ENCODE measurements around the gene MBNL2. TPM values are rescaled to one million over a fixed set of nuclear protein-coding genes. Genes with fewer than 3 reads are reported as not detected.

Gene MBNL2
- total RNA-seq, 2 experiments from 2014 or later: 23.4 to 24.6 TPM

GRCh38 chr13:97245011-97245410 is 22.9 kb downstream of the MBNL2 start:
- Mint-ChIP-seq H3K9me3 (no peaks in the 10 kb centered on the region), H3K27me3 (no peaks in the 10 kb centered on the region), H3K27ac (no peak overlapping the region), H3K4me3 (no peak overlapping the region), H3K36me3 (no peaks in the 10 kb centered on the region), H3K4me1 (ENCODE audit: low read depth) (peaks cover 27% of the 10 kb centered on the region)
- ChIA-PET POLR2A (no interaction called here), CTCF (no interaction called here)
- intact Hi-C loops (cut with micrococcal nuclease): no loop called here
- no peak for DNase-seq

- H3K27ac Mint-ChIP-seq: no peak overlapping the region
- DNase-seq: no peak
Measured at GRCh38 chr13:97246596-97247158, 24.5 kb downstream of the MBNL2 start.

GRCh38 chr13:97248243-97248642 is 26.1 kb downstream of the MBNL2 start:
- no peaks in the 10 kb centered on the region for H3K36me3 Mint-ChIP-seq
- no peak overlapping the region for H3K4me3 Mint-ChIP-seq
- no peaks in the 10 kb centered on the region for H3K27me3 Mint-ChIP-seq
- no peak overlapping the region for H3K27ac Mint-ChIP-seq
- CTCF ChIA-PET: interaction anchor here (1.2 kb wide), 1 partner anchor 138 kb away, joined by 4 read pairs; no protein-coding TSS in a partner anchor
- POLR2A ChIA-PET: no interaction called here
- peaks cover 23% of the 10 kb centered on the region for H3K4me1 Mint-ChIP-seq (ENCODE audit: low read depth)
- DNase-seq: no peak
- intact Hi-C loops (cut with micrococcal nuclease): no loop called here
- H3K9me3 Mint-ChIP-seq: no peaks in the 10 kb centered on the region

More at GRCh38 chr13:97246596-97247158, 24.5 kb downstream of the MBNL2 start:
- intact Hi-C loops (cut with micrococcal nuclease): no loop called here
- Mint-ChIP-seq H3K27me3 (no peaks in the 10 kb centered on the region), H3K4me3 (no peak overlapping the region), H3K36me3 (no peaks in the 10 kb centered on the region), H3K9me3 (no peaks in the 10 kb centered on the region), H3K4me1 (ENCODE audit: low read depth) (peaks cover 28% of the 10 kb centered on the region)
- ChIA-PET POLR2A (no interaction called here), CTCF (interaction anchor here (1.2 kb wide), 1 partner anchor 137 kb away, joined by 4 read pairs; no protein-coding TSS in a partner anchor)

- Mint-ChIP-seq H3K4me3 (no peak overlapping the region), H3K4me1 (ENCODE audit: low read depth) (peaks cover 16% of the 10 kb centered on the region), H3K36me3 (no peaks in the 10 kb centered on the region), H3K27me3 (no peaks in the 10 kb centered on the region), H3K9me3 (no peaks in the 10 kb centered on the region), H3K27ac (no peak overlapping the region)
- CTCF ChIA-PET: no interaction called here
- POLR2A ChIA-PET: interaction anchor here (1.2 kb wide), 1 partner anchor 27 kb away, joined by 5 read pairs; the partner anchor contains the start of gene MBNL2
- DNase-seq: no peak
- intact Hi-C loops (cut with micrococcal nuclease): no loop called here
Measured at GRCh38 chr13:97249093-97249795, 27.1 kb downstream of the MBNL2 start.

- Mint-ChIP-seq H3K27me3 (no peaks in the 10 kb centered on the region), H3K4me1 (ENCODE audit: low read depth) (peaks cover 21% of the 10 kb centered on the region), H3K27ac (no peak overlapping the region), H3K9me3 (no peaks in the 10 kb centered on the region), H3K36me3 (no peaks in the 10 kb centered on the region), H3K4me3 (no peak overlapping the region)
- DNase-seq: no peak
- POLR2A ChIA-PET: interaction anchor here (0.8 to 1.2 kb wide), 2 partner anchors 25 to 28 kb away, joined by 5 to 6 read pairs; partner anchors contain the start of gene MBNL2
- CTCF ChIA-PET: interaction anchor here (0.7 to 1.0 kb wide), 2 partner anchors 11 to 140 kb away, joined by 4 read pairs; no protein-coding TSS in a partner anchor
- intact Hi-C loops (cut with micrococcal nuclease): loop anchor here (10.0 kb wide), 1 partner anchor 185 kb away; the partner anchor contains the start of gene RAP2A
Measured at GRCh38 chr13:97249796-97250495, 27.8 kb downstream of the MBNL2 start.

- no peak for DNase-seq
- no peak overlapping the region for H3K27ac Mint-ChIP-seq
- no peaks in the 10 kb centered on the region for H3K27me3 Mint-ChIP-seq
- ChIA-PET CTCF (interaction anchor here (0.7 to 1.0 kb wide), 2 partner anchors 11 to 141 kb away, joined by 4 read pairs; no protein-coding TSS in a partner anchor), POLR2A (interaction anchor here (0.8 to 1.2 kb wide), 2 partner anchors 26 to 28 kb away, joined by 5 to 6 read pairs; partner anchors contain the start of gene MBNL2)
- no peak overlapping the region for H3K4me3 Mint-ChIP-seq
- H3K9me3 Mint-ChIP-seq: no peaks in the 10 kb centered on the region
- H3K36me3 Mint-ChIP-seq: no peaks in the 10 kb centered on the region
- intact Hi-C loops (cut with micrococcal nuclease): loop anchor here (10.0 kb wide), 1 partner anchor 184 kb away; the partner anchor contains the start of gene RAP2A
- H3K4me1 Mint-ChIP-seq (ENCODE audit: low read depth): peaks cover 26% of the 10 kb centered on the region
Measured at GRCh38 chr13:97250560-97250959, 28.4 kb downstream of the MBNL2 start.

GRCh38 chr13:97252735-97253134 is 30.6 kb downstream of the MBNL2 start:
- no peaks in the 10 kb centered on the region for H3K27me3 Mint-ChIP-seq
- intact Hi-C loops (cut with micrococcal nuclease): loop anchor here (10.0 kb wide), 1 partner anchor 182 kb away; the partner anchor contains the start of gene RAP2A
- H3K4me3 Mint-ChIP-seq: no peak overlapping the region
- no peak overlapping the region for H3K27ac Mint-ChIP-seq
- no peaks in the 10 kb centered on the region for H3K9me3 Mint-ChIP-seq
- DNase-seq: no peak
- CTCF ChIA-PET: no interaction called here
- H3K4me1 Mint-ChIP-seq (ENCODE audit: low read depth): peaks cover 45% of the 10 kb centered on the region
- POLR2A ChIA-PET: no interaction called here
- no peaks in the 10 kb centered on the region for H3K36me3 Mint-ChIP-seq

GRCh38 chr13:97253581-97254293 is 31.6 kb downstream of the MBNL2 start:
- H3K9me3 Mint-ChIP-seq: no peaks in the 10 kb centered on the region
- H3K4me1 Mint-ChIP-seq (ENCODE audit: low read depth): peaks cover 54% of the 10 kb centered on the region
- no peak for DNase-seq
- POLR2A ChIA-PET: no interaction called here
- no peak overlapping the region for H3K27ac Mint-ChIP-seq
- no peaks in the 10 kb centered on the region for H3K36me3 Mint-ChIP-seq
- no peak overlapping the region for H3K4me3 Mint-ChIP-seq
- CTCF ChIA-PET: no interaction called here
- intact Hi-C loops (cut with micrococcal nuclease): loop anchor here (10.0 kb wide), 1 partner anchor 181 kb away; the partner anchor contains the start of gene RAP2A
- H3K27me3 Mint-ChIP-seq: no peaks in the 10 kb centered on the region

GRCh38 chr13:97254816-97255215 is 32.7 kb downstream of the MBNL2 start:
- intact Hi-C loops (cut with micrococcal nuclease): loop anchor here (1.0 to 10.0 kb wide), 3 partner anchors 32 to 722 kb away; partner anchors contain the start of gene RAP2A
- no peak overlapping the region for H3K4me3 Mint-ChIP-seq
- no peaks in the 10 kb centered on the region for H3K36me3 Mint-ChIP-seq
- H3K9me3 Mint-ChIP-seq: no peaks in the 10 kb centered on the region
- H3K27me3 Mint-ChIP-seq: no peaks in the 10 kb centered on the region
- ChIA-PET CTCF (interaction anchor here (0.9 kb wide), 1 partner anchor 32 kb away, joined by 4 read pairs; the partner anchor contains the start of gene MBNL2), POLR2A (interaction anchor here (6.0 kb wide), 1 partner anchor 31 kb away, joined by 56 read pairs; the partner anchor contains the start of gene MBNL2)
- DNase-seq: no peak
- peaks cover 62% of the 10 kb centered on the region for H3K4me1 Mint-ChIP-seq (ENCODE audit: low read depth)
- no peak overlapping the region for H3K27ac Mint-ChIP-seq

- H3K4me3 Mint-ChIP-seq: no peak overlapping the region
Measured at GRCh38 chr13:97255515-97256021, 33.4 kb downstream of the MBNL2 start.

GRCh38 chr13:97256343-97256783 is 34.2 kb downstream of the MBNL2 start:
- intact Hi-C loops (cut with micrococcal nuclease): loop anchor here (1.0 to 10.0 kb wide), 4 partner anchors 35 to 721 kb away; partner anchors contain the start of gene RAP2A

More at GRCh38 chr13:97255515-97256021, 33.4 kb downstream of the MBNL2 start:
- intact Hi-C loops (cut with micrococcal nuclease): loop anchor here (1.0 to 10.0 kb wide), 5 partner anchors 32 to 722 kb away; partner anchors contain the start of gene RAP2A
- H3K9me3 Mint-ChIP-seq: no peaks in the 10 kb centered on the region
- CTCF ChIA-PET: interaction anchor here (0.9 to 1.0 kb wide), 2 partner anchors 30 to 33 kb away, joined by 3 to 4 read pairs; partner anchors contain the start of gene MBNL2
- DNase-seq: no peak
- no peaks in the 10 kb centered on the region for H3K27me3 Mint-ChIP-seq
- no peaks in the 10 kb centered on the region for H3K36me3 Mint-ChIP-seq
- H3K4me1 Mint-ChIP-seq (ENCODE audit: low read depth): peaks cover 62% of the 10 kb centered on the region
- H3K27ac Mint-ChIP-seq: peak overlapping the region; percentile 74
- POLR2A ChIA-PET: interaction anchor here (6.0 kb wide), 1 partner anchor 31 kb away, joined by 56 read pairs; the partner anchor contains the start of gene MBNL2

More at GRCh38 chr13:97256343-97256783, 34.2 kb downstream of the MBNL2 start:
- no peaks in the 10 kb centered on the region for H3K9me3 Mint-ChIP-seq
- H3K4me1 Mint-ChIP-seq (ENCODE audit: low read depth): peaks cover 65% of the 10 kb centered on the region
- no peaks in the 10 kb centered on the region for H3K27me3 Mint-ChIP-seq
- H3K4me3 Mint-ChIP-seq: no peak overlapping the region
- CTCF ChIA-PET: interaction anchor here (1.0 to 1.8 kb wide), 2 partner anchors 31 to 146 kb away, joined by 3 to 6 read pairs; no protein-coding TSS in a partner anchor
- H3K27ac Mint-ChIP-seq: peak overlapping the region; percentile 70
- no peaks in the 10 kb centered on the region for H3K36me3 Mint-ChIP-seq
- POLR2A ChIA-PET: interaction anchor here (1.0 to 6.0 kb wide), 2 partner anchors 20 to 32 kb away, joined by 4 to 56 read pairs; partner anchors contain the start of gene MBNL2
- no peak for DNase-seq

Measured in activated CD4-positive, alpha-beta memory T cell treated with anti-CD3 and anti-CD28 coated beads for 36 hours (primary cell).